ENCODE measurements around the gene GMNC.

DNA sequence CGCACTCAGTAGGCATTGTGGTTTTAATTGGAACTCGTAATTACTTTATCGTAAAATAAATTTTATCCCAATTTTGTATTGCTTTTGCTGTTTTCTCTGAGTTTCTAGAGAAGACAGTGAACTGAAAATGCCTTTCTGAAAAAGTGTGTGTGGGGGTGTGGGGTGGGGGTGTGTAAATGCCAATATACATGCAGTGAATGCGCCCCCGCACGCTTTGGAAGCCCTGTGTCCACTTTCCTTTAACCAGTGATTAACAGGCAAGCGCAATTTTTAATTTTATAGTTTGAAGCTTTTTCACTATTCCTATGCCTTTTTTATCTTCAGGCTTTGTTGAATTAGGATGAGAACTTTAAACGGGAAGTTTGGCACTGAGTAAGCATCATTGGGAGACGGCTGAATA is 47.4 kb upstream of the GMNC start:
- TF ChIP-seq, protein P1, sequence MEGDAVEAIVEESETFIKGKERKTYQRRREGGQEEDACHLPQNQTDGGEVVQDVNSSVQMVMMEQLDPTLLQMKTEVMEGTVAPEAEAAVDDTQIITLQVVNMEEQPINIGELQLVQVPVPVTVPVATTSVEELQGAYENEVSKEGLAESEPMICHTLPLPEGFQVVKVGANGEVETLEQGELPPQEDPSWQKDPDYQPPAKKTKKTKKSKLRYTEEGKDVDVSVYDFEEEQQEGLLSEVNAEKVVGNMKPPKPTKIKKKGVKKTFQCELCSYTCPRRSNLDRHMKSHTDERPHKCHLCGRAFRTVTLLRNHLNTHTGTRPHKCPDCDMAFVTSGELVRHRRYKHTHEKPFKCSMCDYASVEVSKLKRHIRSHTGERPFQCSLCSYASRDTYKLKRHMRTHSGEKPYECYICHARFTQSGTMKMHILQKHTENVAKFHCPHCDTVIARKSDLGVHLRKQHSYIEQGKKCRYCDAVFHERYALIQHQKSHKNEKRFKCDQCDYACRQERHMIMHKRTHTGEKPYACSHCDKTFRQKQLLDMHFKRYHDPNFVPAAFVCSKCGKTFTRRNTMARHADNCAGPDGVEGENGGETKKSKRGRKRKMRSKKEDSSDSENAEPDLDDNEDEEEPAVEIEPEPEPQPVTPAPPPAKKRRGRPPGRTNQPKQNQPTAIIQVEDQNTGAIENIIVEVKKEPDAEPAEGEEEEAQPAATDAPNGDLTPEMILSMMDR (IDR thresholded peaks at IDR 0.05) = no peak
- TF ChIP-seq POLR2A (IDR thresholded peaks at IDR 0.05; ENCODE audit: low read depth) (no peak), POLR2AphosphoS5 (IDR thresholded peaks at IDR 0.05) (no peak), EP300 (IDR thresholded peaks at IDR 0.05) (no peak)

Data from esophagus muscularis mucosa (tissue), 4 donors.